Measurements from ENCODE around the gene ZNF549.
"Not testable (repeated sequence)": the region's sequence is repeated elsewhere in the genome, so short reads cannot be mapped to it uniquely, and the experiment has no call there.

The ZNF549 gene

GRCh38 chr19:57515255-57515654, 11.9 kb upstream of the ZNF549 start:
- H3K4me3 ChIP-seq (ENCODE audit: low read depth, low read length) = no peak overlapping the region
- in situ Hi-C loops (cut with HindIII; ENCODE audit: low sequenced_read_pairs) = no loop called here
- no peak for TF ChIP-seq CTCF (IDR thresholded peaks at IDR 0.05; ENCODE audit: low read depth, low read length, missing control alignments)
- DNase-seq (ENCODE audit: low read depth) = no peak

GRCh38 chr19:57518021-57518420, 9.1 kb upstream of the ZNF549 start:
- H3K4me3 ChIP-seq (ENCODE audit: low read depth, low read length); in situ Hi-C loops (cut with HindIII; ENCODE audit: low sequenced_read_pairs); DNase-seq (ENCODE audit: low read depth): not testable (repeated sequence)

GRCh38 chr19:57537953-57538547, 10.9 kb downstream of the ZNF549 start:
- in situ Hi-C loops (cut with HindIII; ENCODE audit: low sequenced_read_pairs) = no loop called here
- no peak for TF ChIP-seq CTCF (IDR thresholded peaks at IDR 0.05; ENCODE audit: low read depth, low read length, missing control alignments)
- no peak overlapping the region for H3K4me3 ChIP-seq (ENCODE audit: low read depth, low read length)
- no peak for DNase-seq (ENCODE audit: low read depth)

GRCh38 chr19:57546513-57546912, 19.4 kb downstream of the ZNF549 start:
- no peak for DNase-seq (ENCODE audit: low read depth)
- no peak for TF ChIP-seq CTCF (IDR thresholded peaks at IDR 0.05; ENCODE audit: low read depth, low read length, missing control alignments)
- in situ Hi-C loops (cut with HindIII; ENCODE audit: low sequenced_read_pairs) = no loop called here
- no peak overlapping the region for H3K4me3 ChIP-seq (ENCODE audit: low read depth, low read length)

GRCh38 chr19:57552432-57552831, 25.3 kb downstream of the ZNF549 start:
- TF ChIP-seq CTCF (IDR thresholded peaks at IDR 0.05; ENCODE audit: low read depth, low read length, missing control alignments) = no peak
- no peak for DNase-seq (ENCODE audit: low read depth)
- no peak overlapping the region for H3K4me3 ChIP-seq (ENCODE audit: low read depth, low read length)
- in situ Hi-C loops (cut with HindIII; ENCODE audit: low sequenced_read_pairs) = no loop called here

GRCh38 chr19:57557659-57558058, 30.5 kb downstream of the ZNF549 start:
- in situ Hi-C loops (cut with HindIII; ENCODE audit: low sequenced_read_pairs) = no loop called here
- no peak for DNase-seq (ENCODE audit: low read depth)
- TF ChIP-seq CTCF (IDR thresholded peaks at IDR 0.05; ENCODE audit: low read depth, low read length, missing control alignments) = no peak
- H3K4me3 ChIP-seq (ENCODE audit: low read depth, low read length) = no peak overlapping the region

GRCh38 chr19:57558525-57558924, 31.4 kb downstream of the ZNF549 start:
- in situ Hi-C loops (cut with HindIII; ENCODE audit: low sequenced_read_pairs) = no loop called here
- TF ChIP-seq CTCF (IDR thresholded peaks at IDR 0.05; ENCODE audit: low read depth, low read length, missing control alignments) = peak; percentile 6
- DNase-seq (ENCODE audit: low read depth) = no peak
- peak overlapping the region; percentile 88 for H3K4me3 ChIP-seq (ENCODE audit: low read depth, low read length)
